ENCODE data around the gene SYNJ1. TPM values are rescaled to one million over a fixed set of nuclear protein-coding genes. Genes with fewer than 3 reads are reported as not detected.
A peak's percentile ranks its signal among the peaks of the same experiment; 100 is the strongest.

The SYNJ1 gene
- total and polyA plus RNA-seq, 9 of the 15 experiments (the other 6 are each of a cell fraction or from before 2014, with no cell fraction given) = 2.4 to 10.6 (median 5.6) TPM

- TF ChIP-seq ATF4 (CRISPR knock-in tag; IDR thresholded peaks at IDR 0.05) (no peak), DACH1 (IDR thresholded peaks at IDR 0.05; ENCODE audit: partially characterized antibody) (peak; percentile 13), NR2C1 (IDR thresholded peaks at IDR 0.05) (no peak), NR2C1 (tag; IDR thresholded peaks at IDR 0.05) (no peak), NBN (IDR thresholded peaks at IDR 0.05; ENCODE audit: low read depth) (no peak), TCF7L2 (IDR thresholded peaks at IDR 0.05; ENCODE audit: low read depth, low read length) (no peak), MAZ (CRISPR knock-in tag; conservative IDR thresholded peaks at IDR 0.05 in 1 of 2, IDR thresholded peaks at IDR 0.05 in 1 of 2) (peak in 1 of 2 experiments; percentile 33; a peak in 1 of 4 replicates), JUND (IDR thresholded peaks at IDR 0.05; ENCODE audit: borderline replicate concordance, low read depth, low read length) (peak; percentile 50), JUND (tag; IDR thresholded peaks at IDR 0.05; ENCODE audit: borderline replicate concordance, low read depth, low read length) (0 out of 3 replicates have a peak, but pooled peaks have one; percentile 15), SMAD3 (CRISPR knock-in tag; conservative IDR thresholded peaks at IDR 0.05) (no peak)
- TF ChIP-seq, protein P1, sequence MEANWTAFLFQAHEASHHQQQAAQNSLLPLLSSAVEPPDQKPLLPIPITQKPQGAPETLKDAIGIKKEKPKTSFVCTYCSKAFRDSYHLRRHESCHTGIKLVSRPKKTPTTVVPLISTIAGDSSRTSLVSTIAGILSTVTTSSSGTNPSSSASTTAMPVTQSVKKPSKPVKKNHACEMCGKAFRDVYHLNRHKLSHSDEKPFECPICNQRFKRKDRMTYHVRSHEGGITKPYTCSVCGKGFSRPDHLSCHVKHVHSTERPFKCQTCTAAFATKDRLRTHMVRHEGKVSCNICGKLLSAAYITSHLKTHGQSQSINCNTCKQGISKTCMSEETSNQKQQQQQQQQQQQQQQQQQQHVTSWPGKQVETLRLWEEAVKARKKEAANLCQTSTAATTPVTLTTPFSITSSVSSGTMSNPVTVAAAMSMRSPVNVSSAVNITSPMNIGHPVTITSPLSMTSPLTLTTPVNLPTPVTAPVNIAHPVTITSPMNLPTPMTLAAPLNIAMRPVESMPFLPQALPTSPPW (CRISPR knock-in tag; IDR thresholded peaks at IDR 0.05) = peak; percentile 85
- TF ChIP-seq, protein P2, sequence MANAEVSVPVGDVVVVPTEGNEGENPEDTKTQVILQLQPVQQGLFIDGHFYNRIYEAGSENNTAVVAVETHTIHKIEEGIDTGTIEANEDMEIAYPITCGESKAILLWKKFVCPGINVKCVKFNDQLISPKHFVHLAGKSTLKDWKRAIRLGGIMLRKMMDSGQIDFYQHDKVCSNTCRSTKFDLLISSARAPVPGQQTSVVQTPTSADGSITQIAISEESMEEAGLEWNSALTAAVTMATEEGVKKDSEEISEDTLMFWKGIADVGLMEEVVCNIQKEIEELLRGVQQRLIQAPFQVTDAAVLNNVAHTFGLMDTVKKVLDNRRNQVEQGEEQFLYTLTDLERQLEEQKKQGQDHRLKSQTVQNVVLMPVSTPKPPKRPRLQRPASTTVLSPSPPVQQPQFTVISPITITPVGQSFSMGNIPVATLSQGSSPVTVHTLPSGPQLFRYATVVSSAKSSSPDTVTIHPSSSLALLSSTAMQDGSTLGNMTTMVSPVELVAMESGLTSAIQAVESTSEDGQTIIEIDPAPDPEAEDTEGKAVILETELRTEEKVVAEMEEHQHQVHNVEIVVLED (CRISPR knock-in tag; IDR thresholded peaks at IDR 0.05) = no peak
- TF ChIP-seq, protein P3, sequence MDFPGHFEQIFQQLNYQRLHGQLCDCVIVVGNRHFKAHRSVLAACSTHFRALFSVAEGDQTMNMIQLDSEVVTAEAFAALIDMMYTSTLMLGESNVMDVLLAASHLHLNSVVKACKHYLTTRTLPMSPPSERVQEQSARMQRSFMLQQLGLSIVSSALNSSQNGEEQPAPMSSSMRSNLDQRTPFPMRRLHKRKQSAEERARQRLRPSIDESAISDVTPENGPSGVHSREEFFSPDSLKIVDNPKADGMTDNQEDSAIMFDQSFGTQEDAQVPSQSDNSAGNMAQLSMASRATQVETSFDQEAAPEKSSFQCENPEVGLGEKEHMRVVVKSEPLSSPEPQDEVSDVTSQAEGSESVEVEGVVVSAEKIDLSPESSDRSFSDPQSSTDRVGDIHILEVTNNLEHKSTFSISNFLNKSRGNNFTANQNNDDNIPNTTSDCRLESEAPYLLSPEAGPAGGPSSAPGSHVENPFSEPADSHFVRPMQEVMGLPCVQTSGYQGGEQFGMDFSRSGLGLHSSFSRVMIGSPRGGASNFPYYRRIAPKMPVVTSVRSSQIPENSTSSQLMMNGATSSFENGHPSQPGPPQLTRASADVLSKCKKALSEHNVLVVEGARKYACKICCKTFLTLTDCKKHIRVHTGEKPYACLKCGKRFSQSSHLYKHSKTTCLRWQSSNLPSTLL (IDR thresholded peaks at IDR 0.05) = no peak
These were observed 114.3 kb downstream of the SYNJ1 start (continued) for GRCh38 chr21:32613436-32614043.

Measured in K562 (cell line).